NCI-H2029 treated with DMSO at 0.1 percent for 48 hours (cell line): ENCODE measurements around the gene GPR156.
"Not testable (repeated sequence)": the region's sequence is repeated elsewhere in the genome, so short reads cannot be mapped to it uniquely, and the experiment has no call there.

Source experiments
- DNase-seq: peaks from one replicate; lab custom pipeline; 2025; lab: John Stamatoyannopoulos, UW

Gene GPR156

GRCh38 chr3:120274739-120275167 is 10.3 kb downstream of the GPR156 start:
- peak; percentile 96 for DNase-seq

- DNase-seq = no peak
These were observed 12.7 kb downstream of the GPR156 start for GRCh38 chr3:120272286-120272685.

- DNase-seq = no peak
These were observed 19.0 kb downstream of the GPR156 start for GRCh38 chr3:120265989-120266388.

- DNase-seq = no peak
These were observed 20.1 kb downstream of the GPR156 start for GRCh38 chr3:120264963-120265362.

GRCh38 chr3:120263792-120264191 is 21.2 kb downstream of the GPR156 start:
- no peak for DNase-seq

- DNase-seq = no peak
These were observed 27.0 kb downstream of the GPR156 start for GRCh38 chr3:120258009-120258408.

GRCh38 chr3:120245386-120245785 is 39.6 kb downstream of the GPR156 start:
- no peak for DNase-seq

GRCh38 chr3:120244834-120245225 is 40.2 kb downstream of the GPR156 start:
- DNase-seq = no peak

GRCh38 chr3:120239644-120240043 is 45.4 kb downstream of the GPR156 start:
- DNase-seq = no peak

- no peak for DNase-seq
These were observed 57.2 kb downstream of the GPR156 start for GRCh38 chr3:120227710-120228347.

GRCh38 chr3:120224237-120224636 is 60.8 kb downstream of the GPR156 start:
- DNase-seq = no peak

GRCh38 chr3:120218981-120219380 is 66.0 kb downstream of the GPR156 start:
- no peak for DNase-seq

- DNase-seq = not testable (repeated sequence)
These were observed 68.4 kb downstream of the GPR156 start for GRCh38 chr3:120216633-120217032.

- no peak for DNase-seq
These were observed 70.8 kb downstream of the GPR156 start for GRCh38 chr3:120214176-120214575.

GRCh38 chr3:120212505-120212904 is 72.5 kb downstream of the GPR156 start:
- no peak for DNase-seq

GRCh38 chr3:120209425-120209824 is 75.6 kb downstream of the GPR156 start:
- no peak for DNase-seq

- no peak for DNase-seq
These were observed 80.7 kb downstream of the GPR156 start for GRCh38 chr3:120204338-120204737.

- no peak for DNase-seq
These were observed 81.4 kb downstream of the GPR156 start for GRCh38 chr3:120203621-120204020.

- DNase-seq = peak; percentile 22
These were observed 82.0 kb downstream of the GPR156 start for GRCh38 chr3:120203016-120203415.

GRCh38 chr3:120202363-120202762 is 82.7 kb downstream of the GPR156 start:
- DNase-seq = no peak

GRCh38 chr3:120200493-120201235 is 84.4 kb downstream of the GPR156 start:
- no peak for DNase-seq

GRCh38 chr3:120198305-120198878 is 86.6 kb downstream of the GPR156 start:
- DNase-seq = no peak

- DNase-seq = no peak
These were observed 88.2 kb downstream of the GPR156 start for GRCh38 chr3:120196812-120197211.
